ENCODE data around the gene CYTH2.

CYTH2 gene

DNA sequence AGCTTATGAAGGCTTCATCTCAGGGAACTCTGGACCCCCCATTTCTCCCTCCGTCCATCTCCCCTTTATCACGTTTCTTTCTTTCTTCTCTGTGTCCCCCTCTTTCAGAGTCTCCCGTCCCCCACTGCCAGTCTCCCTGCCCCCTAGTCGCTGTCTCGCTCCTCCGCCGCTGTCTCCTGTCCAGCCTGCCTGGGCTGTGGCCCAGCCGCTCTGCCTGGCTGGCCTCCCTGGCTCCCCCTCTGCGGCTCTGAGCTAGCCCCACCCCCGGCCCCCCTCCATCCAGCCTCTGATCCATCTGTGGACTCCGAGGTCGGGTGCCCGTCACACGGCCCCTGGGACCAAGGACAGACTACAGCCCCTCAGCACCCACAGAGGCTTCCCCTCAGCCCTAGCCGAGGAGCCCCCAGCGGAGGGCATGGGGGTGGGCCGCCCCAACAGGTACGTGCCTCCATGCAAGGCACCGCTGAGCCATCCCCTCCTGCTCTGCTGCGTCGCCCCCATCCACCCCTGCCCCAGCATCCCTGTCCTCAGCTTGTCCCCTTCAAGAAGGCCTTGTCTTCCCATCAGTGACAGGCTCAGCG, 14.9 kb upstream of the CYTH2 start:
- DNase-seq: no peak

DNA sequence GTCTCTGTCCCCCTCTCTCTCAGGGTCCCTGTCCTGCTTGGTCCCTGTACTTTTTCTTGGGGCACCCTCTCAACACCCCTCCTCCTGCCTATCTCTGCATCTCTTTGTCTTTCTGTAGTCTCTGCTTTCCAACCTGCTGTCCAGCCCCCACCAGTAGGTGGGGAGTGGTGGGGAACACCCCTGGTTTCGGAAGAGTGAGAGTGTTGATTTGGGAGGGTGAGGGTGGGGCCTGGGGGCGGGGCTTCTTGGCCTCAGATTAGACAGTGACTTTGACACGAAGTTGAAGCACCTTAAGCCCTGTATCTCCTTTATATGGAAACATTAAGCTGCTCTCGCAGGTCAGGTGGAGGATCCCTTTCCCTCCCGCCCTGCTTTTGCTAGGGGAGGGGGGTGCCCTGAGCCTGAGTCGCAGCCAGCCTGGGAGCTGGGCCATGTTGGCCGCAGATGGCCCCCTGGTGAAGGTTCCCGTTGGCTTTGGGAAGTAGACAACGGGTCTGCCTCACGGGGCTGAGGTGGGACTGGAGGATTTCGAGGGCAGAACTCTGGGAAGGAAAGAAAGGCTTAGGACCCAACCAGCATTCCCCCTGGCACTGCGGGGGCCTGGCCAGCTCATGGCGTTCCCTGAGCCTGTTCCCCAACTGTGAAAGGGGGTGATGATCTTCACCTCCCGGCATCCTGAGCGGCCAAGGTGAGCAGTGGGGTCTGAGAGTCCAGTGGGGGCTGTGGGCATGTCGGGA, 13.8 kb upstream of the CYTH2 start, which contains the start of gene KCNJ14:
Gene KCNJ14 (plus strand): TSS at position 404 of the 737 bp plus-strand sequence. CDS start 6,151 bp downstream, outside the sequence.
- no peak for DNase-seq

DNA sequence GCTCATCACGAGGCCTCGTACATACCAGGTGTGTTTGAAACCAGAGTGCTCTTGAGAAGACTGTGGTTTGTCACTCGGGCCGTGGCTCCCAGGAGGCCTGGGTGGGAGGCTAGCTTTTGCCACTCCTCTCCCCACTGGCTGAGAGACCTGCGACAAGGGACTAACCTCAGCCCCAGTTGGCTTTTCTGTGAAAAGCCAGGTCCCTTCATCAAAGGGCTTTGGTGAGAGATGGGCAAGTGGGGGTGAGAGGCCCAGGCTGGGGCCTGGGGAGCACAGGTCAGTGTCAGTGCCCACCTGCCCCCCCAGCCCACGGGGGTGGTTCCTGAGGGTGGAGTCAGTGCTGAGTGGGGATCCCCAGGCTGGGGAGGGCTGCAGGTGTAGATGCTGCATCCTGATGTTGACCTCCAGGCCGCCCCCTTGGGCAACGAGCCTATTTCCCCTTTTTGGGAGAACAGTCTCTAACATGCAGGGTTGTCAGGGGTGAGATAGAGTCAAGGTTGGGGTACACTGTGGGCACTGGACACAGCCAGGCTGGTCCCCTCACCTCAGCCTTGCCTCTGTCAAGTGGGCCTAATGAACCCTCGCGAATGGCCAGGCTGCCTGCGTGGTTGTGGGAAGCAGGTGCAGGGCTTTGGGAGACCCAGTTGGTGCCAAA, 13.1 kb upstream of the CYTH2 start:
- DNase-seq: no peak

DNA sequence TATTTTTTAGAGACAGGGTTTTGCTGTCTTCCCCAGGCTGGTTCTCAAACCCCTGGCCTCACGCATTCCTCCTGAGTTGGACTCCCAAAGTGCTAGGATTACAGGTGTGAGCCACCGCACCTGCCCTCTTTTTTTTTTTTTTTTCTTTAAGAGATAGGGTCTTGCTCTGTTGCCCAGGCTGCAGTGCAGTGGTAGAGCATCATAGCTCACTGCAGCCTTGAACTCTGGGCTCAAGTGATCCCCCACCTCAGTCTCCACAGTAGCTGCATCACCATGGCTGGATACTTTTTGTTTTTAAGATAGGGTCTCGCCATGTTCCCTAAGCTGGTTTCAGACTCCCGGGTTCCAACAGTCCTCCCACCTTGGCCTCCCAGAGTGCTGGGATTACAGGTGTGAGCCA, 12.3 kb upstream of the CYTH2 start:
- no peak for DNase-seq

DNA sequence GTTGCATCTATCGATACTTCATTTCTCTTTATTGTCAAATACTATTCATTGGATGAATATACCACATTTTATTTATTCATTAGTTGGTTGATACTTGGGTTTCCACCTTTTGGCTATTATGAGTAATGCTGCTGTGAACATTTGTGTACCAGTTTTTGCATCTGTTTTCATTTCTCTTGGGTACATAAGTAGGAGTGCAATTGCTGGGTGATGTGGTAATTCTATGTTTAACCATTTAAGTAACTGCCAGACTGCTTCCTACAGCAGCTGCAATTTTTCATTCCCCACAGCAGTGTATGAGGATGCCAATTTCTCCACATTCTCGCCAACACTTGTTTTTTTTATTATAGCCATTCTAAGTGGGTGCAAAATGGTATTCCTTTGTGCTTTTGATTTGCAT, 11.2 kb upstream of the CYTH2 start:
- DNase-seq: no peak

DNA sequence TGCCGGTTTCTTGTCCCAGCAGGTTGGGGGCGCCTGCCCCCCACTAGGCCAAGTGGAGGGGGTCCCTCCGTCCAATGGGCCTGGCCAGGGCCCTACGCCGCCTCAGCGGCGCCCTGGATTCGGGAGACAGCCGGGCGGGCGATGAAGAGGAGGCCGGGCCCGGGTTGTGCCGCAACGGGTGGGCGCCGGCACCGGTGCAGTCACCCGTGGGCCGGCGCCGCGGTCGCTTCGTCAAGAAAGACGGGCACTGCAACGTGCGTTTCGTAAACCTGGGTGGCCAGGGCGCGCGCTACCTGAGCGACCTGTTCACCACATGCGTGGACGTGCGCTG, 7.6 kb upstream of the CYTH2 start:
- DNase-seq: no peak

DNA sequence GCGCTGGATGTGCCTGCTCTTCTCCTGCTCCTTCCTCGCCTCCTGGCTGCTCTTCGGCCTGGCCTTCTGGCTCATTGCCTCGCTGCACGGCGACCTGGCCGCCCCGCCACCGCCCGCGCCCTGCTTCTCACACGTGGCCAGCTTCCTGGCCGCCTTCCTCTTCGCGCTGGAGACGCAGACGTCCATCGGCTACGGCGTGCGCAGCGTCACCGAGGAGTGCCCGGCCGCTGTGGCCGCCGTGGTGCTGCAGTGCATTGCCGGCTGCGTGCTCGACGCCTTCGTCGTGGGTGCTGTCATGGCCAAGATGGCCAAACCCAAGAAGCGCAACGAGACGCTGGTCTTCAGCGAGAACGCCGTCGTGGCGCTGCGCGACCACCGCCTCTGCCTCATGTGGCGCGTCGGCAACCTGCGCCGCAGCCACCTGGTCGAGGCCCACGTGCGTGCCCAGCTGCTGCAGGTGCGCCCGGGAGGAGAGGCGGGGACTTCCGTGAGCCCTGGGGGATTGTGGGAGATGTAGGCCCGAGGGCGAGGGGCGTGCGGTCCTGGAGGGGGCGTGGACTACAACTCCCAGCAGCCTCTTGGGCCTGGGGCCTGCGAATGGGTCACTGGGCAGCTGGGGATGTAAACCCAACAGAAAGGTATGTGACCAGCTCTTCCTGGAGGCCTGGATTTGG, 7.0 kb upstream of the CYTH2 start:
- DNase-seq: no peak

DNA sequence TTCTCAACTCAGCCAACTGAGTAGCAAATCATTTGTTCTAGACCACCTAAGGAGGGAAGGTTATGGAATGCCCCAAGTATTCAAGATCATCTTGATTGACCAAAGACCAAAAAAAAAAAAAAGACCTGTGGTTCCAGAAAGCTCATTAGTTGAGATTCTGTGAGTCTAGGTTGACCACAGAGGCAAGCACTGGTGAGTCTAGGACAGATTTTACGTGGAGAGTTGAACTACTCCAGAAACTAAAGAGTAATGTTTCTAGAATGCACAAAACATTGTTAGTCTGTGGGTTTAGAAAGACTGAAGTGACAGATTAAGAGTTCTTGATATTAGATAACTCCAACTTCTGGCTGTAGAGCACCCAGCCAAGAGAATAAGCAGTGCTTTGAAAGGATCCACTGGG, 4.0 kb upstream of the CYTH2 start:
- no peak for DNase-seq

DNA sequence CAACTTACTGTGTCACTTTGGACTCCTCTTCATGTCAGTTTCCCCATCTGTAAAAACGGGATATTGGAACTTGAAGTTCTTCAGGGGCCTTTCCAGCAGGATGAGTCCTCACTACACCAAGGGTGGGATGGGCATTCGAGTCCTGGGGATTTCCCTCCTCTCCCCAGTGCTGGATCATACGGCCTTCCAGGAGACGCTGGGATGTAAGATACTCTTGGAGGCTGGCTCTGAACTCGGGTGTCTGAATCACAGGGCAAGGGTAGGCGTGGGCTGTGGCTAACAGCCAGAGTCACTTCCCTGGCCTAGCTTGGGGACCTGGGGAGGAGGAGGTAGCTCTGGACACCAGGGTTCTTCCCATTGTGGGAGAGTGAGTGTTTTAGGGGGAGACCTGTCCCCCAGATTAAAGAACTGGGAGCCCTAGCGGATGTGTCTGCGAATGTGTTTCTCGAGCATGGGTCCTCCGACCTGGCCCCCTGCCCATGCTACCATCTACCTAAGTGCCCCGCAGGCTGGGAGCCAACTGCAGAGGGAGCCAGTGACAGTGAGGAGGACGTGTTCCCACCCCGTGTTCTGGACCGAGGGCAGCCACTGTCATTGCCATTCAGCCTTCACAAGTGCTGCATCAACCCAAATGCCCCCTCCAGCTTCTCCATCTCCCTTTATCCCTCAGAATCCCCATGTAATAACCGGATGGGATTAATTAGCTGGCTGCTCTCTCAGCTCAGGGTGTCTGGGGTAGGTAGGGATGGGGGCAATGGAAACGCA, 2.4 kb upstream of the CYTH2 start:
- DNase-seq: no peak

DNA sequence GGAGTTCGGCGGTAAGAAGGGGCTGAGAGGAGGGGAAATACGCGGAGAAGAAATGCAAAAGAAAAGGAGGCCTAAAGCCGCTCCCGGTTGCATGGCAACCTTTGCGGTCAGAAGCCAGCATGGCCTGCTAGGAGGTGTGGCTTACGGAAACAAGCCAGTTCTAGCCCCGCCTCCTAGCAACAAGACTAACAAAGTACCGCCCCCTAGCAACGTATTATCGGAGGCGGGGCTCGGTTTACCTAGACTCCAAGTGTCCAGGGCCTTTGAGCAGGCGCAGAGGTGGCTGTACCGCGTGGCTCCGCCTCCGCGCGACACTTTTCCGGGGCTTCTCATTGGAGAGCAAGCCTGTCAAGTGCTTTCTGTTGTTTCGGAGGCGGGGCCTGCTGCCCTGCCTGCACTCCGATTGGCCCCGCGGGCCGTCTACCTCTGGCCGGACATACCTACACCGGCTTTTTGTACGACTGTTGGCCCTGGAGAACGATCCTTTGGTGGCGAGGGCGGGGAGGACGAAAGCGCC, 339 bp upstream of the CYTH2 start:
- DNase-seq: peak; percentile 100

DNA sequence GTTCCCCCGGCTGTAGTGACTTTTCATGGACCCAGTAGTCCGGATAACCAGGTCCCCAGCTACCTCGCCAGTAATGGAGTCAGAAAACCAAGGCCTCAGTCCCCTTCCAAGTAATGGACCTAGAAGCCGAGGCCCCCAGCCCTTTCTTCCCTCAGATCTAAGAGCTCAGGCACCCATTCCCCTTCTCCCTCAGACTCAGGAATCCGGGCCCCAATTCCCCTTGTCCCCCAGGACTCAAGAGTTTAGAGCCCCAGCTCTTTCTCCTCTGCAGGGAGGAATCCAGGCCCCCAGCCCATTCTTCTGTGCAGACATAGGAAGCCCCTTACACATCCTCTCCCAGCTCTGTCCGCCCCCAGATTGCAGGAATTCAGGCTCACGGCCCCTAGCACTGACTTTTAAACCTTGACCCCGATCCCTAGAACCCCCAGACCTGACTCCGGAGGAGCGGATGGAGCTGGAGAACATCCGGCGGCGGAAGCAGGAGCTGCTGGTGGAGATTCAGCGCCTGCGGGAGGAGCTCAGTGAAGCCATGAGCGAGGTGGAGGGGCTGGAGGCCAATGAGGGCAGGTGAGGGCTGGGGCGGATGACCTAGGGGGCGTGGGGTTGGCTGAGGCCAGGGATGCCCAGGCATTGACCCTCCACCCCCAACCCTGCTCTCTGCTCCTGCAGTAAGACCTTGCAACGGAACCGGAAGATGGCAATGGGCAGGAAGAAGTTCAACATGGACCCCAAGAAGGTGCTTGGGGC, 938 bp downstream of the CYTH2 start:
- DNase-seq: no peak

DNA sequence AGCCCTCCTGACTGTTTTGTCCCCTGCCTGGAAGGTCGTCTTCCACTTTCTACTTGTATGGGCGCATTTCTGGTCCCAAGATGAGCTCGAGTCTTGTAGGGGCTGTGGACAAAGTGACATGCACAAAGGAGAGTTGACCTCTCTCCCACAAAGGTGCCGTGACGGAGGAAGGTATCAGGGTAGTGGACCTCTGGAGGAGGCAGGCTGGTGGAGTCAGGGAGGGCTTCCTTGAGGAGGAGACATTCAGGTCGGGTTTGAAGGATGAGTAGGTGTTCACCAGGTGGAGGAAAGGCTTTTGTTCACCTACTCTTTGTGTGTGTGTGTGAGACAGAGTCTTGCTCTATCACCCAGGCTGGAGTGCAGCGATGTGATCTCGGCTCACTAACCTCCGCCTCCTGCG, 1.7 kb downstream of the CYTH2 start:
- no peak for DNase-seq

DNA sequence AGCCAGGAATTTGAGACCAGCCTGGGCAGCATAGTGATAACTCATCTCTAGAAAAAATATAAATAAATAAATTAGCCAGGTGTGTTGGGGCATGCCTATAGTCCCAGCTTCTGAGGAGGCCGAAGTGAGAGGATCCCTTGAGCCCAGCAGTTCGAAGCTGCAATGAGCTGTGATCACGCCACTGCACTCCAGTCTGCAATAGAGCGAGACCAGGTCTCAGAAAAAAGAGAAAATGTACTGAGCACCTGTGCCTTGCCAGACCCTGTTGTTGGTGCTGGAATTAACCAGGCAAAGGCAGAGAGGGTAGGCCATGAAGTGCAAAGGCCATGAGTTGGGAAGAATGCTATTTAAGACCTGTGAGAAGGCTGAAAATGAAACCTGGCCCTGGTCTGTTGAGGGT, 2.7 kb downstream of the CYTH2 start:
- no peak for DNase-seq

DNA sequence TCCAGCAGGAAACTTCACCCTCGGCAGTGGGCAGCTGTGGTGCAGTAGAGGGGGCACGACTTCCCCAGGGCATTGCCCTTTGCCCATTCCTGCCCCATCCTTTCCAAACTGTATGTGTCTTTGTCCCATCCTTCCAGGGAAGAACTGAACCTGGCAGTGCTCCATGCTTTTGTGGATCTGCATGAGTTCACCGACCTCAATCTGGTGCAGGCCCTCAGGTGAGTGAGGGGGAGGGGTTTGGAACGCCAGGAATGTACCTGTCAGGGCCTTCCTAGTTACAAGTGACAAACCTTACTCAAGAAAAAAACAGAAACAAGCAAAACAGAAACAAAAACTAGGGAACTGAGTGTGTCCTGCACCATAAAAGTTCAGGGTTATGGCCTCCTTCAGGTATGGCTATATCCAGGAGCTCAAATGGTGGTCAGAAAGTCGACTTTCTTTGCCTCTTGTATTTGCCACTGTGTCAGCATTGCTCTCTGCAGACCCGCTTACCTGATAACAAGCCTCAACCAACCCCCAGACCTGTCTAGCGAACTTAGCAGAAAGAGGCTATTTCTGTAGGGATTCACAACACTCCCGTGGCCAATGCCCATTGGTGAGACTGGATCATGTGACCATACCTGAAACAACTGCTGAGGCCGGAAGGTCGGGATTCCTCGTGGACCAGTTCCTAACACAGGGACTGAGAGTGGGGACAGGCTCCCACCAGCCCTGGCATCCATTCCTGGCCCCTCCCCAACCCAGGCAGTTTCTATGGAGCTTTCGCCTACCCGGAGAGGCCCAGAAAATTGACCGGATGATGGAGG, 4.2 kb downstream of the CYTH2 start:
- DNase-seq: no peak

DNA sequence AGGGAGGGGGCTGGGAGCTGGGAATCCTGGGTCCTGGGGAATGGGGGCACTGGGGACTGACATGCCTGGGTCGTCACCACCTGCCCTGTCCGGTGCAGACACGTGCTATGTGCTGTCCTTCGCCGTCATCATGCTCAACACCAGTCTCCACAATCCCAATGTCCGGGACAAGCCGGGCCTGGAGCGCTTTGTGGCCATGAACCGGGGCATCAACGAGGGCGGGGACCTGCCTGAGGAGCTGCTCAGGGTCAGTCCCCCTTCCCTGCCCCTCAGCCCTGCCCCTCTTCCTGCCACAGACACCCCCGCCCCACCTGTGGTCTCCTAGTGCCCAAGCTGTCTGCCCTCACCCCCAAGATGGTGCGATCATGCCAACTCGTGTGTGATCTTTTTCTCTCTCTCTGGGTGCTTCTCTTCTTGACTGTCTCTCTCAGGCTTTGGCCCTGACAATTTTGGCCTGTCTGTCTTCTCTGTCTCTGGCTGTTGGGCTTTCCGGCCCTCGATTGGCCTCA, 5.0 kb downstream of the CYTH2 start:
- no peak for DNase-seq

DNA sequence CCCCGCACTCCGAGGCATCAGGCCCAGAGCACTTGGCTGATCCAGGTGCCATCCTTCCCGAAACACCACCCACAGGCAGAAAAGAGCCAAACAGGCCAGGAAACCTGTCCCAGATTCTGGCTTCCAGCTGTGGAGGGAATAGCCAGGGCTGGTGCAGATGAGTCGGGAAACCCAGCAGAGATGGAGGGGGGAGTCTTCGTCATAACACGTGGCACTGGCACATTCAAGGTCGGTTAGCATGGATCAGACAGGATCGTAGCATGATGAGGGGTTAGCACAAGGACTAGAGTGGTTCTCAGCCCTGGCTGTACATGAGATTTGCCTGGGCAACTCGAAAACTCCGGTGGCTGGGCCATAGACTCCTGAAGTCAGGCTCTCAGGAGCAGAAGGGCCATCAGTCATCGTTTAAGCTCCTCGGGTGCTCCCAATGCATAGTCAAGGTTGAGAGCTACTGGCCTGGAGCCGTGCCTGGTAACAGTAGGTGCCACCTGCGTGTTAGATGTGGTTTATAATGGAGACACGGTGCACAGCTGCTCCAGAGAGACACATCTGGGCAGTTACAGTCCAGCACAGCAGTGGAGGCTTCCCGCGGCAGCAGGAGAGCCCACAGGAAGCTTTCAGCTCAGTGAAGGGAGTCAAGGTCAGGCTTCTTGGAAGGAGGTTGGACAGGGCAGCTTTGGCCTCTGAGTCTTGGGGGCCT, 6.3 kb downstream of the CYTH2 start:
- no peak for DNase-seq

DNA sequence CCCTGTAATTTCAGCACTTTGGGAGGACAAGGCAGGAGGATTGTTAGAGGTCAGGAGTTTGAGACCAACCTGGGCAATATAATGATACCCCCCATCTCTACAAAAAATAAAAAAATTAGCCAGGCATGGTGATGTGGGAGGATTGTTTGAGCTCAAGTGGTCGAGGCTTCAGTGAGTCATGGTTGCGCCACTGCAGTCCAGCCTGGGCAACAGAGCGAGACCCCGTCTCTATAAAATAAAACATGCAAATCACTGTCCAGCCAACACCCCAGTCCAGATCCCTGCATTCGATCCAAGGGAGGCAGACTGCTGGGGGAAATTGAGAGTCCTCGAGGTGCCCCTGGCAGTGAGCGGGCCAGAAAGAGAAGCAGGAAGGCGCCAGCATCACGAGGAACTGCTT, 7.0 kb downstream of the CYTH2 start:
- DNase-seq: no peak

DNA sequence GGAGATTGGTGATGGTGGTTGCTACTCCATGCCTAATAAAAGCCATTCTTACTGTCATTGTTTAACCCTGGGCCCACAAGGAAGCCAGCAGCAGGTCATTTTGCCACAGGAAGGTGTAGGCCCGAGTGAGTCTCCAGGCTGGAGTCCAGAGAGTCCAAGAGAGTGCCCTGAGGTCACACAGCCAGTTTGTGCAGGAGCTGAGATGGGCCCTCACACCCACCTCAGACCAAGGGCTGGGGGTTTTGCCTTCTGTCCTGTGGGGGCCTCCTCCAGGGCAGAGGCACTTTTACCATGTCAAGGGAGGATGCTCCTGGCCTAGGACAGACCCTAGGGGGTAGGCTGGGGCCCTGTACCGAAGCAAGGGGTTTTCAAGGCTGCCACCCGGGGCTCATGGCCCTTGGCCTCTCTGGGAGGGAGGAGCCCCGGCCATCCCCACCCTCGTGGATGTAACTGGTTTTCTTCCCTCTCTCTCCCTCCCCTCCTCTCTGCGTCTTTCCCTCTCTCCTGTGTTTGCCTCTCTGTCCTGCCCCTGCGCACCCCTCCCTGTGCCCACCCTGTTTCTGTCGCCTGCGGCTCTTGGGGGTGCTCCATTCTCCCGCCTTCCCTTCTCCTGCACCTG, 8.0 kb downstream of the CYTH2 start:
- no peak for DNase-seq

DNA sequence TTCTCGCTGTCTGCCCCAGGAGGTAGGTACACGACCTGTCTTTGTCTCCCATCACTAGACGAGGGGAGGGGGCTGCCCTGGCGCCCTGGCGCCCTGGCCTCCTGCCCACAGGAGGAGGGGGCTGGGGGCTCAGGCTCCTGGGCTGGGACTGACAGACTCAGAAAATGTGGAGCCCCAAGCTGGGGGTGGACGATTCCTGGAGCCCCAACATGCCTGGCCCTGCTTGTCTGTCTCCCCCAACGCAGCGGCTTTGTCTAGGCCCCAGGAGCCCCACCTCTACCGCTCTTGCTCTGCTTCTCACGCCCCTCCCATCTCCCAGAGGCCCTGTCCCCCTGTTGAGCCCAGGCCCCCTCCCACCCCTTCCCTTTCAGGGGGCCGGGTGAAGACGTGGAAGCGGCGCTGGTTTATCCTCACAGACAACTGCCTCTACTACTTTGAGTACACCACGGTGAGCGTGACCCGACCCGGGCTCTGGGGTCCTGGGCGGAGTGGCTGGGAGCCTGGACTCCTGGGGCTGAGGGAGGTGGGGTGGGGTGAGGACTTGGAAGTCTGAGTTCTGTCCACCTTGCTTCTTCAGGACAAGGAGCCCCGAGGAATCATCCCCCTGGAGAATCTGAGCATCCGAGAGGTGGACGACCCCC, 8.6 kb downstream of the CYTH2 start:
- no peak for DNase-seq

All from fibroblast of upper back skin (primary cell).